Astrocyte (in vitro differentiated cells and primary cell): ENCODE results near the gene DDX1. TPM values are rescaled to one million over a fixed set of nuclear protein-coding genes. Genes with fewer than 3 reads are reported as not detected.

Experiments used
- DNase-seq: peaks from one replicate; pipeline ENCODE4 v3.0.0-alpha.2; 2010; ENCODE audit warnings: low read depth
- FAIRE-seq: peaks from 2 replicates; lab custom pipeline; 2011; peaks lifted over from hg19 to GRCh38; lab: Jason Lieb, UNC
- H2AFZ ChIP-seq: 2 replicates; pipeline ENCODE4 v1.6.0; 2012; ENCODE audit warnings: low read depth, low read length, inconsistent platforms
- H3K27ac ChIP-seq: 2 replicates; pipeline ENCODE4 v1.5.1; 2011; ENCODE audit warnings: low read depth, low read length, inconsistent platforms
- H3K27me3 ChIP-seq: 2 replicates; pipeline ENCODE4 v1.6.0; 2011; ENCODE audit warnings: low read length, inconsistent platforms; ENCODE audit not compliant: insufficient read depth
- H3K36me3 ChIP-seq: 2 replicates; pipeline ENCODE4 v1.5.1; 2011; ENCODE audit warnings: low read length, inconsistent platforms; ENCODE audit not compliant: insufficient read depth
- H3K4me1 ChIP-seq: 2 replicates; pipeline ENCODE4 v1.5.1; 2011; ENCODE audit warnings: low read length, inconsistent platforms; ENCODE audit not compliant: insufficient read depth
- H3K4me2 ChIP-seq: 2 replicates; pipeline ENCODE4 v1.6.0; 2012; ENCODE audit warnings: low read length, inconsistent platforms
- H3K4me3 ChIP-seq: 2 replicates; pipeline ENCODE4 v1.5.1; 2011; ENCODE audit warnings: low read depth, mild to moderate bottlenecking, low read length, inconsistent platforms; ENCODE audit not compliant: insufficient read depth
- H3K79me2 ChIP-seq: 2 replicates; pipeline ENCODE4 v1.6.0; 2012; ENCODE audit warnings: mild to moderate bottlenecking, low read length, inconsistent platforms; ENCODE audit not compliant: insufficient read depth
- H3K9ac ChIP-seq: 2 replicates; pipeline ENCODE4 v1.6.0; 2012; ENCODE audit warnings: mild to moderate bottlenecking, low read length, inconsistent platforms
- H3K9me3 ChIP-seq: 2 replicates; pipeline ENCODE4 v1.5.1; 2012; ENCODE audit warnings: low read depth, mild to moderate bottlenecking, low read length, inconsistent platforms; ENCODE audit not compliant: insufficient read depth
- H4K20me1 ChIP-seq: 2 replicates; pipeline ENCODE4 v1.6.0; 2012; ENCODE audit warnings: low read length, inconsistent platforms; ENCODE audit not compliant: insufficient read depth
- H3K27ac Mint-ChIP-seq: one replicate; pipeline ENCODE4 v1.8.0; 2021; ENCODE audit warnings: mild to moderate bottlenecking, mixed read lengths; ENCODE audit not compliant: unreplicated experiment
- H3K27me3 Mint-ChIP-seq: one replicate; pipeline ENCODE4 v1.8.0; 2021; ENCODE audit warnings: low read depth, mixed read lengths; ENCODE audit not compliant: unreplicated experiment
- H3K36me3 Mint-ChIP-seq: one replicate; pipeline ENCODE4 v1.8.0; 2021; ENCODE audit warnings: low read depth, mixed read lengths; ENCODE audit not compliant: unreplicated experiment
- H3K4me1 Mint-ChIP-seq: one replicate; pipeline ENCODE4 v1.8.0; 2021; ENCODE audit warnings: low read depth, mixed read lengths; ENCODE audit not compliant: unreplicated experiment
- H3K4me3 Mint-ChIP-seq: one replicate; pipeline ENCODE4 v1.8.0; 2021; ENCODE audit warnings: mild to moderate bottlenecking, moderate library complexity, mixed read lengths; ENCODE audit not compliant: unreplicated experiment
- H3K9me3 Mint-ChIP-seq: one replicate; pipeline ENCODE4 v1.8.0; 2021; ENCODE audit warnings: mild to moderate bottlenecking, mixed read lengths; ENCODE audit not compliant: unreplicated experiment
- CTCF ChIP-seq: IDR thresholded peaks from 2 replicates; pipeline ENCODE4 v1.5.1; 2011; ENCODE audit warnings: low read depth, mild to moderate bottlenecking, inconsistent platforms, low read length, moderate library complexity; ENCODE audit not compliant: insufficient read depth
- EZH2 ChIP-seq: IDR thresholded peaks from 2 replicates; pipeline ENCODE4 v1.6.1; 2012; ENCODE audit warnings: mild to moderate bottlenecking, low read length, inconsistent platforms; ENCODE audit not compliant: insufficient read depth
- total RNA-seq: library from RNA; stranded (reverse); gene quantifications from 2 replicates; pipeline ENCODE4 v1.2.1, GENCODE V29; 2021

The DDX1 gene
- total RNA-seq, 1 donor from 2014 or later = 146 TPM

- Histone ChIP-seq H3K4me2 (no peak overlapping the region), H3K4me3 (no peak overlapping the region), H4K20me1 (peaks cover 13% of the 10 kb centered on the region), H3K27ac (no peak overlapping the region), H3K36me3 (peaks cover 77% of the 10 kb centered on the region), H2AFZ (no peak overlapping the region), H3K9me3 (no peaks in the 10 kb centered on the region), H3K27me3 (no peaks in the 10 kb centered on the region), H3K79me2 (no peaks in the 10 kb centered on the region), H3K4me1 (no peaks in the 10 kb centered on the region), H3K9ac (no peak overlapping the region)
- H3K36me3 Mint-ChIP-seq = peaks cover 14% of the 10 kb centered on the region
- DNase-seq = no peak
- no peak overlapping the region for H3K4me3 Mint-ChIP-seq
- no peak for FAIRE-seq
- no peaks in the 10 kb centered on the region for H3K9me3 Mint-ChIP-seq
- no peaks in the 10 kb centered on the region for H3K27me3 Mint-ChIP-seq
- H3K27ac Mint-ChIP-seq = no peak overlapping the region
- no peaks in the 10 kb centered on the region for H3K4me1 Mint-ChIP-seq
- TF ChIP-seq CTCF (no peak), EZH2 (no peak)
Observed at GRCh38 chr2:15606481-15607441, 15.1 kb downstream of the DDX1 start.

GRCh38 chr2:15607709-15608391 is 16.2 kb downstream of the DDX1 start:
- no peaks in the 10 kb centered on the region for H3K79me2 ChIP-seq
- H2AFZ ChIP-seq = no peak overlapping the region
- H3K4me1 ChIP-seq = no peaks in the 10 kb centered on the region
- FAIRE-seq (no peak), DNase-seq (no peak)
- no peak overlapping the region for H3K27ac ChIP-seq
- Mint-ChIP-seq H3K4me3 (no peak overlapping the region), H3K9me3 (no peaks in the 10 kb centered on the region), H3K27me3 (no peaks in the 10 kb centered on the region), H3K36me3 (peaks cover 12% of the 10 kb centered on the region), H3K4me1 (no peaks in the 10 kb centered on the region), H3K27ac (no peak overlapping the region)
- H3K9ac ChIP-seq = no peak overlapping the region
- H4K20me1 ChIP-seq = peaks cover 13% of the 10 kb centered on the region
- H3K36me3 ChIP-seq = peaks cover 68% of the 10 kb centered on the region
- no peaks in the 10 kb centered on the region for H3K27me3 ChIP-seq
- no peak overlapping the region for H3K4me3 ChIP-seq
- no peak for TF ChIP-seq CTCF
- no peak overlapping the region for H3K4me2 ChIP-seq
- H3K9me3 ChIP-seq = no peaks in the 10 kb centered on the region
